NCI-H774 (cell line): ENCODE results near the gene IQCH.
"Not testable (repeated sequence)": the region's sequence is repeated elsewhere in the genome, so short reads cannot be mapped to it uniquely, and the experiment has no call there.

Source experiments
- DNase-seq: peaks from one replicate; lab custom pipeline; 2025; lab: John Stamatoyannopoulos, UW

The IQCH gene

GRCh38 chr15:67448372-67448771 lies 193.8 kb downstream of the IQCH start:
- DNase-seq = not testable (repeated sequence)

DNA sequence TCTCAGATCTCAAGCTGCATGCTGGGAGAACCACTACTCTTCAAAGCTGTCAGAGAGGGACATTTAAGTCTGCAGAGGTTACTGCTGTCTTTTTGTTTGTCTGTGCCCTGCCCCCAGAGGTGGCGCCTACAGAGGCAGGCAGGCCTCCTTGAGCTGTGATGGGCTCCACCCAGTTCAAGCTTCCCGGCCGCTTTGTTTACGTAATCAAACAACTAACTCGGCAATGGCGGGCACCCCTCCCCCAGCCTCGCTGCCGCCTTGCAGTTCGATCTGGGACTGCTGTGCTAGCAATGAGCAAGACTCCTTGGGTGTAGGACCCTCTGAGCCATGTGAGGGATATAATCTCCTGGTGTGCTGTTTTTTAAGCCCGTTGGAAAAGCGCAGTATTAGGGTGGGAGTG lies 199.1 kb downstream of the IQCH start:
- not testable (repeated sequence) for DNase-seq

- DNase-seq = peak; percentile 75
These were observed 202.3 kb downstream of the IQCH start for GRCh38 chr15:67456677-67457529.

- no peak for DNase-seq
These were observed 203.9 kb downstream of the IQCH start for GRCh38 chr15:67458331-67459029.

DNA sequence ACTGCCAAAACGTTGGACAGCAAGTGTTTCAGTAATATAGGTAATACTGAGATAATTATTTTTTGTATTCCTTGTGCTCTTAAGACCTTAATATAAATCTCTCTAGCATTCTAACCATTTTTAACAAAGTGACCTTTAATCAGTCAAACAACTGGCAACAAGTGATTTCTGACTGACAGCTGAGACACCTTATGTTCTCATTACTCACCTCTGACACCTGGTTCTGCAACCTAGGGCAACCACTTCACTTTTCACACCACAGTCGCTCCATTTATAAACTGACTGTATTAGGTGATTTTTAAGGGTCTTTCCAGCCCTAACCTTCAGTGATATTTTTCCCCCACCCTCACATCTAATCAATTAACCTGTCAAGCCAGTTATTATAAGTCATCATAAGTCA lies 205.9 kb downstream of the IQCH start:
- DNase-seq = no peak

DNA sequence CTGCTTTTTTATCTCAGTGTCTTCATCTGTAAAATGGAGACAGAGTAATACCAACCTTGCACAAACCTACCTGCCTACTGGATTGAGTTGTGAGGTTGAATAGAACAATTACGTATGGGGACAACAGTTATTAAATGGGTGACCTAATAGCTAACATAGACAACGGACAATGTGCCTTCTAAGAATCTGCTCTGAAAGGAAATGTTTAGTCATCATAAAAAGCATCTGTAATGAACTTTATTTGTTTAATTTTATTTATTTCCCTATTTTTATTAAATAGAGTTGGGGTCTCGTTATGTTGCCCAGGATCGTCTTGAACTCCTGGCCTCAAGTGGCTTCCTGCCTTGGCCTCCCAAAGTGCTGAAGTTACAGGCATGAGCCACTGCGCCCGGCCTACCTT lies 207.1 kb downstream of the IQCH start:
- DNase-seq = no peak

DNA sequence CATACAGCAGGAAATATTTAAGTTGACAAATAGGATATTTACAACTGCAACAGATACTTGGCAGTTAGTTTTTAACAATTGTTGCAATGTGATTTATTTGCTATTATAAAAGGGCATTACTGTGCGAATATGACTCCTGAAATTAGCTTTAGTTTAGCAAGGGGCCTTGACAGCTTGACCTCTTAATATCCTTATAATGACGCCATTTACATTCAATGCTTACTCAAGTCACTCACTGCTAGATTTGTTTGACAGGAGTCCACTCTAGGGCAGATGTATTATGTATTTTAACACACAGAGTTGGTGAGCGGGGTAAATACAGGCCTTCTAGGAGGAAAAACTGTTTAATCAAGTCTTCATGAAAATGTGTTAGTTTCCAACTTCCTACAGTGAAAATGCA lies 208.3 kb downstream of the IQCH start:
- no peak for DNase-seq

DNA sequence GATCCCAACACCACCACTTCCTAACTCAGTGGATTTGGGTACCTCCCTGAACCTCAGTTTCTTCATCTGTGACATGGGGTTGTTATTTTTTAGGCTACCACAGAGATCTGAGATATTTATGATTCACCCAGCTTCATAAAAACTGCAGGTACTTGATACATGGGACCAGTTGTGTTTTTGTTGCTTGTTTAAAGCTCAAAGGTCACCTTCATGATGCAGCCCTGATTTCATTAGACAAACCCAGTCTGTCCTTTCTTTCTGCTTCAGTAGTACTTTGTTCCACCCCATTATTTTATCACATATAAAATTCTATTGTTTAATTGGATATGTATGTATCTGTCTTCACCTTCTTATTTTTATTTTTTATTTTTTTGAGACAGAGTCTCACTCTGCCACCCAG lies 208.9 kb downstream of the IQCH start:
- DNase-seq = no peak

GRCh38 chr15:67465196-67465952 lies 210.8 kb downstream of the IQCH start:
- no peak for DNase-seq

DNA sequence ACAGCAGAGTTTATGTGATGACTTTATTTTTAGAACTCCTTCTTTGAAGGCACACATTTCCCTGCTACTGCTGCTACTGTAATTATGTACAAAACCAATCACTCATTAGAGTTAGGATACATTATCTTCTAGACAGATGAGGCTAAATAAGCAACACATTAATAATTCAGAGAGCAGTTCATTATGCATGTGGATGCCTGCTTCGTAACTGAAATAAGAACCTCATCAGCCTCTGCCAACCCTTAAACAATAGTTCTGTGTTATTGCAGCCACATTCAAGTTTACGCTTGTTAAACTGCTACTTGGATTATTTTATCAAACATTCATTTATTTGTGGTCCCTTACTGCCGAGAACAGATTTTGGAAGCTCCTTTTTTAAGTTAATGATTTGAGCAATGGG lies 213.8 kb downstream of the IQCH start:
- no peak for DNase-seq

GRCh38 chr15:67469680-67470079 lies 215.1 kb downstream of the IQCH start:
- DNase-seq = no peak

DNA sequence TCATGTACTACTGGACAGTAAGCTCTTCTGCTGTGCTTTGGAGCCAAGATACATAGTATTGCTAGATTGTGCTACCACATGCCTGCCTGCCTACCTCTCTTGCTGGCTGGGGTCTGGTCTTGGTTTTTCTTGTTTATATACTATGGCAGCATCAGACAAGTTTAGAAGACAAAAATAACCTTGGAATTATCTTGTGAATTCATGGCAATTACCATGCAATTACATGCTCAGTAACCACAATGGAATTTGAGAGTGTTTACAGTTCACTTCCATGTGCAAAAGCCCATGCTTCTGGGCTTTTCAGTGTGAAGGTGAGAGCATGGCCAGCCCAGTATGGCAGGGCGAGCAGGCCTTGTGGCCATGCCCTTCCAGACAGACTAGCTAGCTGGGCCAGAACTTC lies 218.4 kb downstream of the IQCH start:
- no peak for DNase-seq

DNA sequence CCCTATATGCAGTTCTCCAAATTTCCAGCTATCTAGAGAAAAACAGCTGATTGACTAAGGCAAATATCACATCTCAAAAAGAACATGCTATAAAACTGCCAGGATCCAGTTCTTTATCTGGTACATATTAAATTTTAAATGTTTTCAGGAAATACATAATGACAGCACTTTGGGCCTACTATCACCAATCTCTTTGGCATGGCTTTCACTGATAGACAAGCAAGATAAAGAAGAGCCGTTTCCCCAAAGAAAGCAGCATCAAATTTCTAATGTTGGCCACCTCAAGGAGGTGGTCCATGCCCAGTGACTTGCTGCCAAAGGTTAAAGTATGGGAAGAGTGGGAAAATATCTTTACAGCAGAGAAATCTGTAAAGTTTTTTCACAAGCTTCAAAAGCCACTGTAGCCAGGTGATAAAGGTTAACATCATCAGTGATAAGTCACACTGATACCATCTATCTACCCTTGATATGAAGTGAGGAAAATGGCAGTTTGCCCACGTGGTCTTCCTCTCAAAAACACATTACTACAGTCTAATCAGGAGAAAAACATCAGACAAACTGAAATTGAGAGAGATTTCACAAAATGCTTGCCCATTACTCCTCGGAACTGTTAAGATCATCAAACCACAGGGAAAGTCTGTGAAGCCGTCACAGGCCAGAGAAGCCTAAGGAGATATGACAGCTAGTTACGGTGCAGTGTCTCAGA lies 220.0 kb downstream of the IQCH start:
- no peak for DNase-seq

DNA sequence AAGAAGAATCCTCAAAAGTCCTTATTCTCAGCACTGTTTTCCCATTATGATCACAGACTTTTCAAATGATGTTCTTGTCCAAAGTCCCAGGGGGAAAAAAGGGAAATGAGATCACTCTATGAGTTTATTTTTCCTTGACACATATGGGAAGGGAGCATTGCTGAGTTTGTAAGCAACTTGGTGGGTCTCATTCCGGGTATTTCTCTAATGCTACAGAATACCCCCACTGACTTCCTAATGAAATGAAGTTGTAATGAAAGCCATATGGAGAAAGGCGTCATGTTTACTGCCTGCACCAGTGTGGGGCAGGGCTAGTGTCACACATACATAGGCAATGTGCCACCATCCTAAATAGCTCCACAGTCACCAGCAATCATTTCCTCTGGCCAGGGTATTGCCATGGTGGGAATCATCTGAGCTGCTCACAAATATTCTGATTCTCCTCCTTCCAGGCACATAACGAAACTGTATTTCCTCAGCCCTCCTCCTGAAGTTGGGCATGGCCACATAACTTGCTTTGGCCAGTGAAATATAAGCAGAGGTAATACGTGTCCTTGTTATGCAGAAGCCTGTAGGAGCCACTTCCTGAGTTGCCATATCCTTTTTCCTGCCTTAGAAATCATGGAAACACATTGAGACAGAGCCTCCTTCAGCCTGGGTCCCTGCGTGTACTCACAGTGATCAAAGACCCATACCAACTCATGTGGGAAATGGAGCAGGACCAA lies 225.4 kb downstream of the IQCH start:
- no peak for DNase-seq

GRCh38 chr15:67480741-67481140 lies 226.2 kb downstream of the IQCH start:
- DNase-seq = no peak

DNA sequence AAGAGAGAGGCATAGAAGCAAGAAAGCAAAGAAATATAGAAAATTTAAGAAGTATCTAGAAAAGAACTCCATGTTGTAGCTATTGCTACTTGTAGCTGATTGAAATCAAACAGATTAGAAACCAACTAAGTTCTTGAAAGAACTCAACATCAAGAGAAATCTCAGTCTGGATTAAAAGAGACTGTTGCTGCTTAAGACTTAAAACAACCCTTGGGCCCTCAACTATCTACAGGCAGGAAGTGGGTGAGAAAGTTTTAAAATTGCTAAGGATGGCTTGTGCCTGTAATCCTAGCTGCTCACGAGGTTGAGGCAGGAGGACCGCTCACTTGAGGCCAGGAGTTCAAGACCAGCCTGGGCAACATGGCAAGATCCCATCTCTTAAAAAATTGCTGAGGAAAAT lies 227.1 kb downstream of the IQCH start:
- DNase-seq = no peak

GRCh38 chr15:67495585-67495984 lies 241.0 kb downstream of the IQCH start:
- DNase-seq = no peak

- DNase-seq = peak; percentile 20
These were observed 246.7 kb downstream of the IQCH start for GRCh38 chr15:67501177-67501835.

GRCh38 chr15:67501836-67502461 lies 247.4 kb downstream of the IQCH start:
- DNase-seq = no peak

GRCh38 chr15:67504056-67504455 lies 249.5 kb downstream of the IQCH start:
- DNase-seq = no peak
